Ovary (tissue), 3 donors: Measurements from ENCODE around the gene ADAMTS17.

Experiments
- CTCF ChIP-seq, 3 donors: fragments of 450-650 bp in 2 of 3; fragments of 200-600 bp in 1 of 3; IDR thresholded peaks; one replicate each; pipeline versions ENCODE4 v1.5.1 to v1.8.0; 2016 to 2022; ENCODE audit warnings: antibody characterized with exemption in 3 of 3, mild to moderate bottlenecking in 1 of 3
- POLR2A ChIP-seq: fragments of 450-650 bp; IDR thresholded peaks from one replicate; pipeline ENCODE4 v1.6.1; 2017; ENCODE audit warnings: antibody characterized with exemption, mild to moderate bottlenecking, moderate library complexity
- donor health status: DM: no; HTN: no; CAD: no.

- no peak for TF ChIP-seq CTCF (IDR thresholded peaks at IDR 0.05)
- TF ChIP-seq POLR2A = no peak
Measured at GRCh38 chr15:99965376-99965775, 376.4 kb downstream of the ADAMTS17 start.
